Dermis blood vessel endothelial cell (primary cell): ENCODE measurements around the gene B3GNT2. TPM values are rescaled to one million over a fixed set of nuclear protein-coding genes. Genes with fewer than 3 reads are reported as not detected.
"Not testable (repeated sequence)": the region's sequence is repeated elsewhere in the genome, so short reads cannot be mapped to it uniquely, and the experiment has no call there.

Source experiments
- DNase-seq: peaks from one replicate; pipeline ENCODE4 v3.0.0; 2010
- total RNA-seq: library from RNA; depleted of rRNA; stranded (reverse); fragments of >200 nt; gene quantifications from 2 replicates; pipeline ENCODE4 v1.2.3, GENCODE V29; 2014

B3GNT2 gene
- total RNA-seq, 1 donor from 2014 or later, result 31.8 TPM

DNA sequence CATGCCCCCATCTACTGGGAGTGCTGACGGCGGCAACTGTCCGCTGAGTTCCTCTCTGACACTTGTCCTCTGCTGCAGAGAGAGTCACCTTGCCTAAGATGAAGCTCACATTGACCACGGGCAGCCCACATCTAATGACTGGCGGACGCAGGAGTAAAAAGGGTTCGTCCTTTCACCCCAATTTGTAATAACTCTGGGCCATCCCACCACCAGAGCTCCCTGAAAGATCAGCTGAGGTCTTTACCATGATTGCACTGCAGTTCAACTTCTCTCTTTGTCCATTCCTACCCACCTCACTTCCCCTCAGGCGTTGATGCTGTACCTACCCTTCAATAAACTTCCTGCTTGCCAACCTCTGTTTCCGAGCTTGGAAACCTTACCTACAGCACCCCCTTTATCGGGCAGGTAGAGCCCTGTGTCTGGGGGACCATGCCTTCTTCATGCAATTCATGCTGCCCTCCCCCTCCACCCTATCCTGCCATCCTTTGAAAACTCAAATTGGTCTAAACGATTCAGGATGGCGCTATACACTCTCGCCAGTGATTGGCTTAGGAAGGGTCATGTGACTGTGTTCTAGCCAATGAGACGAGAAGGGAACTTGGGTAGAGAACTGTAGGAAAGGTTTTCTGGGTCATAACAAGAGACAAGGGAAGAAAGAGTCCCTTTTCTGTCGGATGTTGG is 10.3 kb upstream of the B3GNT2 start:
- DNase-seq, result no peak

DNA sequence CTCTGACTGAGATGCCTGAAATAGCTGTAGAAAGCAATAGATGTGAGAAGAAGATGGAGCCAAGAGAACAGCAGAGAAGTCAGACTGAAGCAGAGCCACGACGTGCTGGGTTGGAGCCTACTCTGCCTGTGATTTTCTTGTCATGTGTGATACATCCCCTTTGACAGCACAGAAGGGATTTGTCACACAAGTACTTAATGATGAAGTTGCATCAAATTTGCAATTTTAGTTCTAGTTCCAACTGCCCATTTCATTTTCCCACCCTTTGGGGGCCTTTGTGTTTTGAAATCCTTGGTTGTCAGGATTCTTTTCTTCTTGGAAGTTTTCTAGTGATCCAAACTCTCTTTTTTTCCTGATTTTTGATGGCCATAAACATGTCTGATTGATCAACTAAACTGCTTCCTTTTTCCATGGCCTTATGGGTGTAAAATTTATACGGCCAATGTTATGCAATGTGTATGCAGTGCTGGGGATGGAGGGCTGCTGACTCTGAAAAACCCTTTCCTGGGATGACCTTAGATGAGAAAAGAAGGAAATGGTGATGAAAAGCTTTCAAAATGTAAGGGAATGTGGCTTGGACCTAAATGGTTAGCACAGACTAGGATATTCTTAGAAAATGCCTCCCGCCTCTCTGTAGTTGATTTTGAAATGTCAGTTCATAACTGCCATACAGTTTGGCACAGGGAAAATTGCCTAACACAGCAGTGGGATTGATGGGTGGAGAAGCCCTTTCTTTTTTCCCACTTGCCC is 9.6 kb upstream of the B3GNT2 start:
- no peak for DNase-seq

GRCh38 chr2:62187246-62187645 is 8.7 kb upstream of the B3GNT2 start:
- no peak for DNase-seq

DNA sequence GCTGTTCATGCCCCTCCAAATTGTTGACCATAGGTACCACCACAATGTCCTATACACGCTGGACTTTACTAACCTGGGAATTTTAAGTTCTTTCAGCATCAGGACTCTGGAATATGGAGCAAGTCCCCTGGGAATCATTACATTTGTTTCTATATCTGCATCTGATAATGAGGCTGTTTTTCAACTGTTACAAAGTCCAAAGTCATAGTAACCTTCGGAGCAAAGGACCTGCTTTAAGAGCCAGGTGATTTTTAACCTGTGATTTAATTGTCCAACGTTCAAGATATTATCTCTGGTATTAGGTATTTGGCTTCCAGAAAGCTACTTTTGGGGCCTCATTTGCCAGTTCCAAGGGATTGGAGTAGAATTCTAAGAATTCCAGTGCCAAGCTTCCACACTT is 7.5 kb upstream of the B3GNT2 start:
- no peak for DNase-seq

DNA sequence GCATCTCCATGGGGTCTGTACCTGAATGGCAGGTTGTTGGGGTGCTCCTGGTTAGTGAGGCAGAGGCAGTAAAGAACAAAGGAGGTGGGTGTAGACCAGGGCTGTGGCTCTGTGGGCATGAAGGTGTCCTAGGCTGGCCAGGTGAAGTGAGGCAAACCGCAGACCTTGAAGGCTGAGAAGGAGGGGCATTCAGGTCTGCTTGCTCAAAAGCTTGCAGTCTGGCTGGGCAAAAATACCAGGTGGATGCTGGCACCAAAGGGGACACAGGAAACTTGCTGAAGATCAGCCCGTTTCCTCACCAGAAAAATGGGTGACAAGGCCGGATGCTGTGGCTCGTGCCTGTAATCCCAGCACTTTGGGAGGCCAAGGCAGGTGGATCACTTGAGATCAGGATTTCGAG is 6.7 kb upstream of the B3GNT2 start:
- DNase-seq, result no peak

GRCh38 chr2:62192811-62193210 is 3.1 kb upstream of the B3GNT2 start:
- DNase-seq, result no peak

DNA sequence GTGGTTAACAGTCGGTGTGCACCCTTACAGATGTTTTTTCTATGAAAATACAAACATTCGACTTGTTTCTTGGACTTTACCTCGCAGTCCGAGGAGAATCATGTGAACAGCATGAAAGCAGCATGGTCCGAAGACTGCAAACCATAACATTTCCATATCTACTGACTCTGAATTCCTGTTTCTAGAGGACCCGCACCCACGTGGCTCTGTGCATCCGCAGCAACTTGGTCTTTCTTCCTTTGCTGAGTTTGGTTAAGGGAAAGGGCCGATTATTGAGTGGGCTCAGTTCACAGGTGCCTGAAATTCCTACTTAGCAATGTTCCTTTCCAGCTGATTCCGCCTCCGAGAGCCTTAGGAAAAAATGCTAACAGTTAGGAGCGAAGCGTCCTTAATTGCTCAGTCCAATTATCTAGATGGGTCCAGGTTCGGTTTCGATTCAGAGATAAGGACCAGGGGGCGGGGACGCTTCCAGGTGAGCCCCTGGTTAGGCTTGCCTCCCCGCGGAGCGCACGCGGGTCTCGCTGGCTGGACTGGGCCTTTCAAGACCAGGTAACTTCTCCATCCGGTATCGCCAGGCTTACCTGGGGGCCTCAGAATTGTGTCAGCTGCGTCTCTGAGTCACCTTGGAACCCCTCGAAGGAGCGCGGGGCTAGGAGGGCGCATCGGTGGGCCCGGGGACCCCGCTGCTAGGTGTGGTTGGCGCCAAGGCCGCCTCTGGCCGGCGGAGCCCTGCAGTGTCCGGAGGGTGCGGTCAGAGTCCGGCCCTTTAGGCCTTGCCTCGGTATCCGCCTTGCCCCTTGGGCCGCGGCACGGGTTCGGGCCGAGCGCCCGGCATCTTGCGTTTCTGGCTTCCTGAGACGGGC is 1.1 kb upstream of the B3GNT2 start:
- DNase-seq, result no peak

DNA sequence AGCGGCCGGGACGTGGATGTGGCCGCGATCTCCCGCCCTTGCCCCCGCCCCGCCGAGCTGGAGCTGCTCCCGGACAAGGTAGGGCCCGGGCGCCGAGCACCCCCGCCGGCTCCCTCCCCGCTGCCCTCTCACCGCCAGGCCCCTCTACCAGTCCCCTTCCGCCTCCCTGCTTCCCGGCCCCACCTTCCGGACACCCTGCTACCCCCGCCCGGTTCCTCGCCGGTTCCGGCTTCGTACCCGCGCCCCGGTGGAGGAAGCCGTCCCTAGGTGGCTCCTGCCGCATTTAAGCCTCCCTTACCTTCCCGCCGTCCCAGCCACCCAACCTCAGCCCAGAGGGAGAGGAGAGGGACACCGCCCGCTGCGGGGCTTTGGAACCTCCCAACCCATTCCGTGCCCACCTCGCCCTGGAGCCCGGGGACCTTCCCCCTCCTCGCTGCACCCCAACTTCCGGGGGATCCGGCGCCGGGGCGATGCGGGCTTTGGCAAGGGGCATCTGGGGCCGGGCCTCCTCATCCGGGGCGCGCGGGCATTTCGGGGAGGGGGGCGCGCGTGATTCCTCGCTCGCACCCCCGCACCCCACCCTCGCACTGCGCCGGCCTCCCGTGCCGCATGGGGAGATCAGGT is 475 bp downstream of the B3GNT2 start:
- no peak for DNase-seq

- peak; percentile 30 for DNase-seq
Observed at GRCh38 chr2:62197011-62197924, 1.4 kb downstream of the B3GNT2 start.

DNA sequence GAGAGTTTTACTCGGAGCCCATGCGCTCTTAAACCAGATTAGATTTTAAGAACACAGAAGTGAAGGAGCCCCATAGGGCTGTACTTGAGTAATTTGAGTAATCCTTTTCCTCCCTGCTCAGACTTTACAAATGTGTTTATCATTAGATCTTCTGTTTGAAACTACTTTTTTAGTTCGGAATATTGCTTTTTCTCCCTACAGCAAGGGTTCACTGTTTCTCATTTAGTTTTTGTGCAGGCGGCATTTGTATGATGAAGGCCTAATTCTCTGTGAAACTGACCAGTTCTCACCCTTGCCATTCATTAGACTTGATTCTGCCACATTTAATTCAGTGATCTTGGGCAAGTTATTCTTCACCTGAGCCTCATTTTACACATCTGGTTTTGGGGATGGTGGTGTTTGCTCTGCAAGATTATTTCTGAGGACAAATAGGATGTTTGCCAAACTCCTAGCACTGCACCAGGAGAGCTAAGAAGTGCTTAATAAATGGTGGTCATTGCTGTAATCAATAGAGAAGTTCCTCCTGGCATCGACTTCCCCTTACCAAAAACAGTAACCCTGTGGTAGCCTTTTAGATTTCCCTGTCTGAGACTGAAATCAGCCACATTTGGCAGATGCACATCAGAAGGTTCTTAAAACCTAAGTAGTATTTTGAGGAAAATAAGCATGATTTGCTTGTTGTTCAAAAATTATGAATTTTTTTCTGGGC is 2.2 kb downstream of the B3GNT2 start:
- DNase-seq, result no peak

- not testable (repeated sequence) for DNase-seq
Observed at GRCh38 chr2:62198854-62199253, 2.9 kb downstream of the B3GNT2 start.

GRCh38 chr2:62199392-62200125 is 3.6 kb downstream of the B3GNT2 start:
- no peak for DNase-seq

DNA sequence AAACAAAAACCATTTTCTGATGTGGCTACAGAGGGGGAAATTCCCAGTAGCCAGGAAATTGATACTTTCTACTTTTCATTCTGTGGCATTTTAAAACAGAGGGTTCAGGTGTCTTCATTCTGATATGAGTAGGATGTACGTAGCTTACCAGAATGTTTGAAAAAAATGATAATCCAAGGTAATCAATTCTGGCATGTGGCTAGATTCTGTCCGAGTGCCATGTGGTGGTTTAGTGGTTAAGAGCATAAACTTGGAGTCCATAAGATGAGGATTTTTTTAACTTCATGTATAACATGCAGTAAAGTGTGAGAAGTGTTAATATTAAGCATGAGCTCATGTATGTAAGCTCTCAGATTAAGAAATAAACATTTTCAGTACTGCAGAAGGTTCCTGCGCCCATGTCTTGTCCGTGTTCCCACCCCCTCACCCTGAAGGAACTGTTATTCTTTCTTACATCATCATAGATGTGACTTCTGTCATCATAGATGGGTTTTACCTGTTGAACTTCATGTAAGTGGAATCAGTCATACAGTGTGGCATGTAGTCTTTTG is 4.5 kb downstream of the B3GNT2 start:
- DNase-seq, result no peak

GRCh38 chr2:62200868-62201267 is 5.0 kb downstream of the B3GNT2 start:
- DNase-seq, result no peak

- no peak for DNase-seq
Observed at GRCh38 chr2:62201307-62201706, 5.4 kb downstream of the B3GNT2 start.

DNA sequence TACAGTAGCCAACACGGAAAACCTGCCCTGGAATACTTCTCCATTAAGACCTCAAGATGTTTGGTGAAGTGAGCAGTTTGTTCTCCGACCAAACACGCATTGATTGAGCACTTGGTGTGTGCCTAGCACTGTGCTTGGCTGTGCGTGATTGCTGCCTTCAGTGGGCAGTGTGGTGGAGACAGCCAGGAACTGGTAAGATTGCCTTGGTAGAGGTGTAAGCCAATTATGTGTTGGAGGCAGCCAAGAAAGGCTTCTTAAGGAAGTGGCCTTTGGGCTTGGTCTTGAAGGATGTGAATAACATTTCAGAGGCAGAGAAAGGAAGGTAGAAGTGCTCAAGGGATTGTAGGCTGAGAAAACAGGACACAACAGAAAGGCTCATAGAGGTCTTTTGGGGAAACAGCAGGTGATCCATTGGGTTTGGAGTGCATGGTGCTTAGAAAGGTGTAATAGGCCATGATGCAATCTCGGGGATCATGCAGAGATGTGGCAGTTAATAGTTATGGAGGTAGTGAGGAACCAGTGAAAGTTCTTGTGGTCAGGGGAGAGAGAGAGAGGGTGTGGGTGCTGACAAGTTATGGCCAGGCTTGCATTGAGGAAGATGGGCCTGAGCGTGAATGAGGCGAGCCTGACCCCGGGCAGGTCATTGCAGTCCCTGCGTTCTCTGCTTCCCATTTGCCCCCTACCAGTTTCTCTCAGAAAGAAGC is 6.3 kb downstream of the B3GNT2 start:
- no peak for DNase-seq

GRCh38 chr2:62202729-62203128 is 6.8 kb downstream of the B3GNT2 start:
- DNase-seq, result no peak

GRCh38 chr2:62203459-62203858 is 7.5 kb downstream of the B3GNT2 start:
- DNase-seq, result no peak

DNA sequence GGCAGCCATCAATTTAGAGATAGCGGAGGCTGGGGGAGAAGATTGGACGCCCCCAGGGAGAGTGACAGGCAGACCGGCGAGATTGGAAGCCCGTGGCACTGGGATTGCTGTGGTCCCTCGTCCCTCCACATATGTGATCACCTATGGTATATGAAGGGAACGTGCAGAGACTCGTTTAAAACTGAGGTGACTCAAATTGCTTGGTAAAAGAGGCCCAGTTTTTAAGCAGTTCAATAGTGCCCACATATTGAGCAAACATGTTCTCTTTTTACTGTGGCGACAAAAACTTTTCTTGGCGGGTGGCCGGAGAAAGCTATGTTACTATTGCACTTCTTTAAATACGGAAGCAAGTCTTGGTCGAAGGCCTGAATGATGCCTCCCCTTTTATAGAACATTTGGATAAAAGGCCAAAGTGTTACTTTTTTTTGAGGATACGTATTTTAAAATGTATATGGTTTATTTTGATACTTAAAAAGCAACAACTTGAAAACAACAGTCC is 9.1 kb downstream of the B3GNT2 start:
- no peak for DNase-seq
